NCI-H2107 (cell line): ENCODE results near the gene KCNAB2.
"Not testable (repeated sequence)": the region's sequence is repeated elsewhere in the genome, so short reads cannot be mapped to it uniquely, and the experiment has no call there.

ENCODE experiments used
- DNase-seq: peaks from one replicate; lab custom pipeline; 2025; lab: John Stamatoyannopoulos, UW

Gene KCNAB2

GRCh38 chr1:6010554-6010953 is 35.1 kb upstream of the KCNAB2 start:
- DNase-seq = no peak

GRCh38 chr1:6011161-6011945 is 34.3 kb upstream of the KCNAB2 start:
- DNase-seq = no peak

DNA sequence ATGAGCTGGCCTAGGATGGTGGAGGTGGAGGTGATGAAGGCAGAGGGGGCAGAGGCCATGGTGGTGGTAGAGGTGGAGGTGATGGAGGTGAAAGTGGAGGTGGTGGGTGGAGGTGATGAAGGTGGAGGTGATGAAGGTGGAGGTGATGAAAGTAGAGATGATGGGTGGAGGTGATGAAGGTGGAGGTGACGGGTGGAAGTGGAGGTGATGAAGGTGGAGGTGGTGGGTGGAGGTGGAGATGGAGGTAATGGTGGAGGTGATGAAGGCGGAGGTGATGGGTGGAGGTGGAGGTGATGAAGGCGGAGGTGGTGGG is 33.8 kb upstream of the KCNAB2 start:
- no peak for DNase-seq

DNA sequence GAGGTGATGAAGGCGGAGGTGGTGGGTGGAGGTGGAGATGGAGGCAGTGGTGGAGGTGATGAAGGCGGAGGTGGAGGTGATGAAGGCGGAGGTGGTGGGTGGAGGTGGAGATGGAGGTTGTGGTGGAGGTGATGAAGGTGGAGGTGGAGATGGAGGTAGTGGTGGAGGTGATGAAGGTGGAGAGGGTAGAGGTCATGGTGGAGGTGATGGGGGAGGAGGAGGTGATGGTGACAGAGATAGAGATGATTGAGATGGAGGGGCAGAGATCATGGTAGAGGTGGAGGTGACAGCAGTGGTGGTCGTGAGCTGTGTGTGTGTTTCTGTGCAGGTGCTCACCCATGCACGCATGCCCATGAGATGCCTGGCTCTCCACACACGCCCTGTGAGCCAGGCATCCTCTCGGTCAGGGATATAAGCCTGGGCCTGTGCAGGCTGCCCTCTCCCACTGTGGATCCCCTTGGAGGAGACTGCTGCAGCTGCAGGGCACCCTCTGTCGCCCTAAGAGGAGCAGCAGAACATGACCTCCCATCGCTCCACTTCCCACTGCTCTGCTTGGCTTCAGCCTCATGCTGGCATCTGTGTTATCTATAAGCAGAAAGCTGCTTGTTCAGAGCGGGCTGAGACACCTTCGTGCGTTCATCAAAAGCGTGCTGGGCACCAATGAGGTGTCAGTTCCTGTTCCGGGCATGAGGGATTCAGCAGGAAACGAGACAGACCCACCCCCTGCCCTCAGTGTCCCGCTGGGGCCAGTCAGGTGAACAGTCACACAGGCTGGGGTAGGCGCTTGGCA is 33.0 kb upstream of the KCNAB2 start:
- DNase-seq = no peak

DNA sequence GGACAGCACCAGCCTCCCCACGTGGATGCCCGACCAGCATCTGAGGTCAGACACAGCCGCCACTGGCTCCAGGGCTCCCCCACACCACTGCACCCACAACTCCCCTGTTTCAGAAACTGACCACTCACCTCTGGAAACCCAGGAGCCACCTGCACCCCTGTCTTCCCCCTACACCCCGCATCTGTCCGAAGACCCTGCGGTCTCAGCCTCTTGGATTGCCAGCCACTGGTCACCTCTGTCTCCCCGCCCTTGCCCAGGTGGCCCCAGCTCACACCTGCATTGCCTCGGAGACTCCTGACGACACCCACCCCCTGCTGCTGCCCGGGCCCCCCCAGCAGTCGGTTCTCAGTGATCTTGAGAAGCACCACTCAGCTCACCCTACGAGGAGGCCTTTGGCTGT is 32.2 kb upstream of the KCNAB2 start:
- no peak for DNase-seq

- no peak for DNase-seq
Measured at GRCh38 chr1:6014130-6014999, 31.3 kb upstream of the KCNAB2 start.

- no peak for DNase-seq
Measured at GRCh38 chr1:6016191-6016865, 29.4 kb upstream of the KCNAB2 start.

GRCh38 chr1:6017654-6018053 is 28.0 kb upstream of the KCNAB2 start:
- DNase-seq = not testable (repeated sequence)

- DNase-seq = no peak
Measured at GRCh38 chr1:6019166-6019845, 26.4 kb upstream of the KCNAB2 start.

DNA sequence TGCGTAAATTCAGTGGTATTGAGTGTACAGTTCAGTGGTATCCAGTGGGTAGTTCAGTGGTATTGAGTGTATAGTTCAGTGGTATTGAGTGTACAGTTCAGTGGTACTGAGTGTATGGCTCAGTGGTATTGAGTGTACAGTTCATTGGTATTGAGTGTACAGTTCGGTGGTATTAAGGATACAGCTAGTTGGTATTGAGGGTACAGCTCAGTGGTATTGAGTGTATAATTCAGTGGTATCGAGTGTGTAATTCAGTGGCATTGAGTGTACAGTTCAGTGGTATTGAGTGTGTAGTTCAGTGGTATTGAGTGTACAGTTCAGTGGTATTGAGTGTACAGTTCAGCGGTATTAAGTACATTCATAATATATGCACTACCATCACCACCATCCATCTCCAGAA is 23.5 kb upstream of the KCNAB2 start:
- DNase-seq = no peak

DNA sequence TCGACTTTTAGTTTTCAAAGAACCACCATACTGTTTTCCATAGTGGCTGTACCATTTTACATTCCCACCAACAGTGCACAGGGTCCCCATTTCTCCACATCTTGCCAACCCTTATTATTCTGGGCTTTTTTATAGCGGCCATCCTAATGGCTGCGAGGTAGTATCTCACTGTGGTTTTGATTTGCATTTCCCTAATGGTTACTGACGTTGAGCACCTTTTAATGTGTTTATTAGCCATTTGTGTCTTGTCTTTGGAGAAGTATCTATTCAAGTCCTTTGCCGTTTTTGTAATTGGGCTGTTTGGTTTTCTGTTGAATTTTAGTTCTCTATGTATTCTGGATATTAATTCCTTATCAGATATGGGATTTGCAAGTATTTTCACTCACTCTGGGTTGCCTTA is 22.3 kb upstream of the KCNAB2 start:
- no peak for DNase-seq

GRCh38 chr1:6024376-6024775 is 21.3 kb upstream of the KCNAB2 start:
- no peak for DNase-seq

DNA sequence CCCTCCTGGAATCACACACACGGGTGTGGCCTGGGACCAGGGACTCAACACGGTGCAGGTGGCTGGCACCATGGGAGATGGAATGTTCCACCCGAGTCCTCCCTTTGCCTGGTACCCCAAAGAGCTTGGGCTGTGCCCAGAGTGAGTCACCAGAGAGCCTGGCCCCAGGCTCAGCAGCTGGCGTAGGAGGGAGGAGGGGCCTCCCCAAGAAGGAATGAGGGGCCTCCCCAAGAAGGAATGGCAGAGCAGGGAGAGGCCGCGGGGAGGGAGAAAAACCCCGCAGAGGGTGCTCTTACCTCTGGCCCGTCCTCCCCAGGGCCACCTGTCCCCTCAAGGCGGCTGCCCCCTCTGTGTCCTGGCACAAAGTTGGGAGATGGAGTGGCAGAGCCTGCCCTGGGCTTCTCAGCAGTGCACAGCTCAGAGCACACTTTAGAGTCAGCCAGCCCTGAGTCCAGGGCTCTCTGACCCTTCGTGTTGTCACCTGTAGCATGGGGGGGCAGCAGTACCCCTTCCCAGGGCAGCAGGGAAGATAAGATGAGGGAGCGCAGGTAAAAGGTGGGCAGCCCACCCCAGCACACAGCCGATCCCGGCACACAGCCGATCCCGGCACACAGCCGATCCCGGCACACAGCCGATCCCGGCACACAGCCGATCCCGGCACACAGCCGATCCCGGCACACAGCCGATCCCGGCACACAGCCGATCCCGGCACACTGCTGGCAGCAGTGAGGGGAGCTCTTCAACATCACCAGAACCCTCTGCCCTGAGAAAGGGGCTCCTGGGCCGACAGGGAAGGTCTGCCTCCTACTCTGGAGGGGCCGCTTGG is 20.2 kb upstream of the KCNAB2 start:
- no peak for DNase-seq

GRCh38 chr1:6026095-6026809 is 19.4 kb upstream of the KCNAB2 start:
- no peak for DNase-seq

DNA sequence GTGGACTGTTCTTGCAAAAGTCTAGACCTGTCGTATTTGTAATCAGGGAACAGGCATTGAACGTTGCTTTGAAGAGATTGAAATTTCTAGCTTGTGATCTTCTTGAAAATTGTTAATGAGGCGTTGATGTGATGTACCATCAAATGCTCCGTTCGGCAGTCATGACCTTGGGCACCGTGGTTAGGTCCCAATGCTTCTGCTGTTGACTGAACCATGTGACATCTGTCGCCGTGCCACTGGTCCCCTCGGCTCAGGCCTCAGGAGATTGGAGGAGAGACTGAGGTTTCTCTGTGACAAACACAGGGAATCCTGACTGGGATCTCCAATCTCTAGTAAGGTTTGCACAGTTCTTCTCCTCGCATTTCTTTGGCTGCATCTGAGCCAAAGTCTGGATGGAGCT is 18.1 kb upstream of the KCNAB2 start:
- DNase-seq = no peak

DNA sequence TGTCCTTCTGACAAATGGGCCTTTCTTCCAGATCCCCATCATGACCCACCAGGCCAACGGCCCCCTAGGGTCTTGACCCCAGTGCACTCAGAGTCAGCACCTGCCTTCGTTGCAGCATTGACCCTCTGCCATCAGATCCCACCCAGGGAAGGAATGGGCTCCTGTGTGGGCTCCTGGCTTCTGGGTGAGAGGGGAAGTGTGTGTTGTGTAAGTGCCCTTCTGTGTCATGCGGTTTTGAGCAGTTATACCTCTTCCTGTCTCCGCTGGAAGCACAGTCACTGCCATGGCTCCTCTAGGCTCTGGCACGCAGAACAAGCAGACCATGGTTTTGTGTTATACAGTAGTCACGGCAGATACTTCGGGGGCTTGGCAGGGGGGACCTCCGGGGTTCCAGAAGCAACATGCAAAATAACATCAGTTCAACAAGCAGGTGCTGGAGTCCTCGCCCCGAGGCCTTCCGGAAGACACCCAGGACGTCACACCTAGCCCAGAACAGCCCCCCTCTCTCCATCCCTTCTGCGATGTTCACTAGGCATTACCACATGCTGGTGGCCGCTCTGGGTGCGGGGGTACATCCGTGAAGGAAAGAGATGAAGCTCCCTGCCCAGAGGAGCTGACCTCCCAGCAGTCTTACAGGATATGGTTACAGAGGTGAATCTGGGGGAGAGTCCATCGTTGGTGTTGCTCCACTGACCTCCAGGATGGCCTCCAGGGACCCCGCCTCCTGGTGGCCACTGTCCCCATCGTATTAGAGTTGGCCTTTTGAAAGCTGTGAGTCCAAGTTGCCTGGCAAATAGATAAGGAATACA is 17.4 kb upstream of the KCNAB2 start:
- no peak for DNase-seq

DNA sequence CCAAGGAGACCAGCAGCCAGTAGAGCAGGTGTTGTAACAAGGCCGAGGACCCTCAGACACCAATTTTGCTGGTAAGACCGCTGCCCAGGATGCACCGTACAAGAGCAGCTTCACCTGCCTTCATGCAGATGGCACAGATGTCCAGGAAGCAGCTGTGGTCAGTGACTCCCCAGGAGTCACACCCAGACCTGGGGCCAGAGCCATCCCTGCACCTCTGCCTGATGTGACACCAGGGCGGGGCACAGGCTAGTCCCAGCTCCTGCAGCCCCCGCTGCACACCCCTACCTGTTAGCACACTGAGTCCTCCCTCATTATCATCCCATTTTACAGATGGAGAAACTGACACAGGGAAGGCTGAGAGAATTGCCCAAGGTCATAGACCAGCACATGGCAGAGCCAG is 16.3 kb upstream of the KCNAB2 start:
- no peak for DNase-seq

GRCh38 chr1:6030132-6030531 is 15.6 kb upstream of the KCNAB2 start:
- DNase-seq = no peak
